Cardiac muscle cell (in vitro differentiated cells and primary cell): ENCODE results near the gene NIN. TPM values are rescaled to one million over a fixed set of nuclear protein-coding genes. Genes with fewer than 3 reads are reported as not detected.
"Not testable (repeated sequence)": the region's sequence is repeated elsewhere in the genome, so short reads cannot be mapped to it uniquely, and the experiment has no call there.

ENCODE experiments used
- DNase-seq, 2 donors: peaks; one replicate each; pipeline versions ENCODE4 v3.0.0 to v3.0.0-alpha.2; 2010 to 2017; ENCODE audit warnings: low read depth in 1 of 2, low spot score in 1 of 2
- H3K27ac ChIP-seq: fragments of 200-600 bp; sonication (generic); 2 replicates; pipeline ENCODE4 v1.5.1; 2016
- H3K27me3 ChIP-seq: fragments of 200-600 bp; sonication (generic); 2 replicates; pipeline ENCODE4 v1.6.0; 2016; ENCODE audit warnings: control low read depth
- H3K36me3 ChIP-seq: fragments of 200-600 bp; sonication (generic); 2 replicates; pipeline ENCODE4 v1.5.1; 2016; ENCODE audit warnings: control low read depth
- H3K4me1 ChIP-seq: fragments of 200-600 bp; sonication (generic); 2 replicates; pipeline ENCODE4 v1.8.1; 2017; ENCODE audit warnings: low read depth, mild to moderate bottlenecking, mixed run types
- H3K4me3 ChIP-seq: fragments of 200-600 bp; sonication (generic); 2 replicates; pipeline ENCODE4 v1.5.1; 2016; ENCODE audit warnings: mild to moderate bottlenecking
- H3K9me3 ChIP-seq: fragments of 200-600 bp; sonication (generic); 2 replicates; pipeline ENCODE4 v1.5.1; 2017; ENCODE audit warnings: low read depth, mild to moderate bottlenecking, control low read depth
- polyA plus RNA-seq: library from polyadenylated mRNA; unstranded; fragments of >200 nt; fragmentation: Nextera tagmentation; extraction: Ambion mirVana; gene quantifications from 2 replicates; pipeline ENCODE4 v1.2.1, GENCODE V29; 2016
- total RNA-seq: library from RNA; depleted of rRNA; stranded (reverse); fragments of >200 nt; gene quantifications from 2 replicates; pipeline ENCODE4 v1.2.3, GENCODE V29; 2016
- TF ChIP-seq, protein P1 (sequence below): IDR thresholded peaks from 2 replicates; pipeline ENCODE4 v1.5.1; 2012; ENCODE audit warnings: low read depth, mild to moderate bottlenecking, low read length

The NIN gene
- total and polyA plus RNA-seq, 2 experiments from 2014 or later: 12.1 to 35.5 TPM

DNA sequence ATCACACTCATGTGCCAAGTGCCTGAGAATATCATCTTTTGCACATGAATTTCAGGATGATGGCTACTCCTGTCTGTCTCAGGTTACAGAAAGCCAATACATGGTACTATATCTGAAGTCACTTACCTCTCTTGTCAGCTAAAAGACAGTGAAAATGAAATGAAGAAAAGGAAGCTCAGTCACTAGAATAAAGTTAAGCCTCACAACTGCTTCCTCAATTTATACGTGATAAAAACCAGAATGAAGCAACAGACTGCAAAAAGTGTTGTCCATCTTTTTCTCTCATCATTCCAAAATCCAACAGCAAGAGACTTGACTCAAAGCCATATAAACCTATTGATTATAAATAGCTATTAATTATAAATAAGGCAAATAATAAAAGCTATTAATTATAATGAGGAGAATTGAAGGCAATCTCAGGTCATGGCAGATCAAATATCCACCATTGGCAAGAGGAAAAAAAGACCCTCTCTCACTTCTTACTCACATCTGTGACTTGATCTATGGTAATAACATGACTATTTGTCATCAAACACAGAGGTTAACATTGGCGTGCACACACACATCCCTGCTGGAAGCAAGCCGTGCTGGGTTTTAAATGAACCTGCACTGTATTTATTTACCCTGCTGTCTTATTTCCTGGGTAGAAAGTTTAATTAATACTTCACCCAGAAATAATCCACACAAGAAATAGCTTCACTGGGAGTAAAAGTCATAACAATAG, 10.0 kb downstream of the NIN start:
- Histone ChIP-seq H3K27ac (no peak overlapping the region), H3K27me3 (peaks cover 7% of the 10 kb centered on the region), H3K4me1 (no peaks in the 10 kb centered on the region), H3K9me3 (no peaks in the 10 kb centered on the region), H3K4me3 (no peak overlapping the region), H3K36me3 (no peaks in the 10 kb centered on the region)
- DNase-seq: no peak
- TF ChIP-seq, protein P1, sequence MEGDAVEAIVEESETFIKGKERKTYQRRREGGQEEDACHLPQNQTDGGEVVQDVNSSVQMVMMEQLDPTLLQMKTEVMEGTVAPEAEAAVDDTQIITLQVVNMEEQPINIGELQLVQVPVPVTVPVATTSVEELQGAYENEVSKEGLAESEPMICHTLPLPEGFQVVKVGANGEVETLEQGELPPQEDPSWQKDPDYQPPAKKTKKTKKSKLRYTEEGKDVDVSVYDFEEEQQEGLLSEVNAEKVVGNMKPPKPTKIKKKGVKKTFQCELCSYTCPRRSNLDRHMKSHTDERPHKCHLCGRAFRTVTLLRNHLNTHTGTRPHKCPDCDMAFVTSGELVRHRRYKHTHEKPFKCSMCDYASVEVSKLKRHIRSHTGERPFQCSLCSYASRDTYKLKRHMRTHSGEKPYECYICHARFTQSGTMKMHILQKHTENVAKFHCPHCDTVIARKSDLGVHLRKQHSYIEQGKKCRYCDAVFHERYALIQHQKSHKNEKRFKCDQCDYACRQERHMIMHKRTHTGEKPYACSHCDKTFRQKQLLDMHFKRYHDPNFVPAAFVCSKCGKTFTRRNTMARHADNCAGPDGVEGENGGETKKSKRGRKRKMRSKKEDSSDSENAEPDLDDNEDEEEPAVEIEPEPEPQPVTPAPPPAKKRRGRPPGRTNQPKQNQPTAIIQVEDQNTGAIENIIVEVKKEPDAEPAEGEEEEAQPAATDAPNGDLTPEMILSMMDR: no peak

DNA sequence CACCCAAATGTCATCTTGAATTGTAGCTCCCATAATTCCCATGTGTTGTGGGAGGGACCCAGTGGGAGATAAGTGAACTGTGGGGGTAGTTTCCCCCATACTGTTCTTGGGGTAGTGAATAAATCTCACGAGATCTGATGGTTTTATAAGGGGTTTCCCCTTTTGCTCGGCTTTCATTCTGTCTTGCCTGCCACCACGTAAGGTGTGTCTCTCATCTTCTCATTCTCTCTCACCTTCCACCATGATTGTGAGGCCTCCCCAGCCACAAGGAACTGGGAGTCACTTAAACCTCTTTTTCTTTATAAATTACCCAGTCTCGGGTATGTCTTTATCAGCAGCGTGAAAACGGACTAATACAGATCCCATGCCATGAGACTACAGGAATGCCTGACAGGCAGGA, 11.7 kb downstream of the NIN start:
- H3K36me3 ChIP-seq, H3K27me3 ChIP-seq, H3K27ac ChIP-seq, H3K9me3 ChIP-seq, H3K4me1 ChIP-seq, H3K4me3 ChIP-seq, DNase-seq: not testable (repeated sequence)

DNA sequence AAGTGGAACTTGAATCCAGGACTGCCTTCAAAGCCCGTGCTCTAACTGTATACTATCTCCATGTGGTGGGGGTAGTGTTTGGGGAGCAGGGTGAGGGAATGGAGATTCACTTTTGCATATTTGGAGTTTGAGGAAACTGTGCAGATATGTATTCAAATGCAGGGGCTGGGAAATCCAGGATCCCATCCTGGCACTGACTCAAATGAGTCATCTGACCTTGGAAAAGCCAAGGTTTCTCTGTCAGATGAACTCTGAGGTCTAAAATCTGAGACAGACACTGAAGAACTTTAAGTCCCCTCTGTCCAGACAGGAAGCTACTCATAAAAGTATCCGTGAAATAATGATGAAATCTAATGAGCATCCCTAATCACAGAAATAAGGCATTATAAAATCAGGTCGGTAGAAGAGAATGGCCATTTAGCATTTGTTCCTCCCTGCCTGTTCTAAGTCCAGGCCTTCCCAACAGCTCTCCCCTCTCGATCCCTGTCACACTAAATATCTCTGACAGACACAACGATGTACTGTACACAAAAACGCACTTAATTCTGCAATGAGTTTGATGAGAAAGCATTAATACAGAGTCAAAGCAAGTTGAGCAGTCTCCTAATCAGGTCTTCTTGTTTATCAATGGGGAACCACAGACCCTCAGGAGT, 14.4 kb downstream of the NIN start:
- peak in 1 of 2 donors; percentile 61 for DNase-seq

DNA sequence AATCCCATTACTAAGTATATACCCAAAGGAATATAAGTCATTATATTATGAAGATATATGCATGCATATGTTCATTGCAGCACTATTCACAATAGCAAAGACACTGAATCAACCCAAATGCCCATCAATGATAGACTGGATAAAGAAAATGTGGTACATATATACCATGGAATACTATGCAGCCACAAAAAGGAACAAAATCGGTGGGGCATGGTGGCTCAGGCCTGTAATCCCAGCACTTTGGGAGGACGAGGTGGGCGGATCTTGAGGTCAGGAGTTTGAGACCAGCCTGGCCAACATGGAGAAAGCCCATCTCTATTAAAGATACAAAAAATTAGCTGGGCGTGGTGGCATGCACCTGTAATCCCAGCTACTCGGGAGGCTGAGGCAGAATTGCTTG, 15.4 kb downstream of the NIN start:
- not testable (repeated sequence) for H3K4me1 ChIP-seq, H3K36me3 ChIP-seq, H3K4me3 ChIP-seq, H3K27ac ChIP-seq, H3K9me3 ChIP-seq, DNase-seq, H3K27me3 ChIP-seq

More for the DNA sequence above, 14.4 kb downstream of the NIN start:
- Histone ChIP-seq H3K4me3 (no peak overlapping the region), H3K27me3 (no peaks in the 10 kb centered on the region), H3K27ac (peak overlapping the region; percentile 51), H3K36me3 (no peaks in the 10 kb centered on the region), H3K9me3 (no peaks in the 10 kb centered on the region), H3K4me1 (no peaks in the 10 kb centered on the region)
- TF ChIP-seq, protein P1: no peak

DNA sequence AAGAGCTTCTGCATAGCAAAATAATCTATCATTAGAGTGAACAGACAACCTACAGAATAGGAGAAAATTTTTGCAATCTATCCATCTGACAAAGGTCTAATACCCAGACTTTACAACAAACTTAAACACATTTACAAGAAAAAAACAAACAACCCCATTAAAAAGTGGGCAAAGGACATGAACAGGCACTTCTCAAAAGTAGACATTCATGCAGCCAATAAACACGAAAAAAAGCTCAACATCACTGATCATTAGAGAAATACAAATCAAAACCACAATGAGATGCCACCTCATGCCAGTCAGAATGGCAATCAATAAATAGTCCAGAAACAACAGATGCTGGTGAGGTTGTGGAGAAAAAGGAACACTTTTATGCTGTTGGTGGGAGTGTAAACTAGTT, 15.9 kb downstream of the NIN start:
- not testable (repeated sequence) for H3K27me3 ChIP-seq, H3K4me3 ChIP-seq, H3K4me1 ChIP-seq, H3K9me3 ChIP-seq, DNase-seq, H3K27ac ChIP-seq, H3K36me3 ChIP-seq

DNA sequence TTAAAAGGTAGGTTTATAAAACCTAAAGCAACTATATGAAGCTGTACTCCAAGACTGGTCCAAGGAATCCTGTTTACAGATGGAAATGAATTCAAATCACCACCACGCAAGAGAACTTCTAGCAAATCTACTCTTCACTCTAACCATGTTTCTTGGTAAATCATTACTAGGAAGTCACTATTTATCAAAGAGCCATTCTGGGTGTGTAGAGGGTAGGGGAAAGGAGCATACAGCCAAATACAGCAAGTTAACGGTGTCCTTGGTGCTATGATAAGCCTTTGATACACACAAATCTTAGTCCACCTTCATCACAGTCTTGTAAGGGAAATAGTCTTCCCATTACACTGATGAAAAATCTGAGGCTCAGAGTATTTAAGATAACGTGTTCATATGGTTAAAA, 16.8 kb downstream of the NIN start:
- Histone ChIP-seq H3K9me3 (no peaks in the 10 kb centered on the region), H3K36me3 (no peaks in the 10 kb centered on the region), H3K4me1 (no peaks in the 10 kb centered on the region), H3K27ac (no peak overlapping the region), H3K27me3 (no peaks in the 10 kb centered on the region), H3K4me3 (no peak overlapping the region)
- DNase-seq: no peak
- TF ChIP-seq, protein P1: no peak

DNA sequence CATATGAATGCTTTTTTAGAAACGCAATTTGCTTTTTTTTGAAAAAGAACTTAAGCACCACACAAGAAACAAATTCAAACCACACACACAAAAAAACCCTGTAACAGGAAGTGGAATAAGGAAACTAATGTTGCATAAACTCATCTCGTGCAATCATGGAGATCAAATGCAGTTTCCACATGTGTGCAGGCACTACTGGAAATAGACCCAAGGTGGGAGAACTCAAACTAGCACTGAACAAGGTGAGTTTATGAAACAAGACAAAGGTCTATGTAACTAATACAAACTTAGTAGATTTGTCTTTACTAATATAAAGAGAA, 17.5 kb downstream of the NIN start:
- Histone ChIP-seq H3K36me3 (no peaks in the 10 kb centered on the region), H3K4me3 (no peak overlapping the region), H3K9me3 (no peaks in the 10 kb centered on the region), H3K27me3 (no peaks in the 10 kb centered on the region), H3K4me1 (no peaks in the 10 kb centered on the region), H3K27ac (no peak overlapping the region)
- TF ChIP-seq, protein P1: no peak
- DNase-seq: peak in 1 of 2 donors; percentile 41
